Glomerular visceral epithelial cell (primary cell): ENCODE results near the gene FERMT2.
"Not testable (repeated sequence)": the region's sequence is repeated elsewhere in the genome, so short reads cannot be mapped to it uniquely, and the experiment has no call there.

ENCODE experiments used
- DNase-seq: peaks from one replicate; pipeline ENCODE4 v3.0.0-alpha.2; 2016; ENCODE audit errors: extremely low spot score

FERMT2 gene

GRCh38 chr14:52868911-52869618, 81.8 kb downstream of the FERMT2 start:
- no peak for DNase-seq

GRCh38 chr14:52864893-52865292, 86.0 kb downstream of the FERMT2 start:
- not testable (repeated sequence) for DNase-seq

GRCh38 chr14:52863334-52863700, 87.5 kb downstream of the FERMT2 start:
- no peak for DNase-seq

- DNase-seq = no peak
Measured at GRCh38 chr14:52862632-52863333, 88.1 kb downstream of the FERMT2 start.

GRCh38 chr14:52861403-52861802, 89.4 kb downstream of the FERMT2 start:
- DNase-seq = no peak

GRCh38 chr14:52860910-52861309, 89.9 kb downstream of the FERMT2 start:
- no peak for DNase-seq

GRCh38 chr14:52860209-52860608, 90.6 kb downstream of the FERMT2 start:
- DNase-seq = no peak

GRCh38 chr14:52856139-52856538, 94.7 kb downstream of the FERMT2 start:
- no peak for DNase-seq

GRCh38 chr14:52853522-52853854, 97.4 kb downstream of the FERMT2 start:
- DNase-seq = no peak

- DNase-seq = no peak
Measured at GRCh38 chr14:52852810-52853521, 97.9 kb downstream of the FERMT2 start.

GRCh38 chr14:52850451-52850909, 100.4 kb downstream of the FERMT2 start:
- no peak for DNase-seq

- DNase-seq = no peak
Measured at GRCh38 chr14:52848626-52849025, 102.2 kb downstream of the FERMT2 start.

GRCh38 chr14:52846591-52846990, 104.3 kb downstream of the FERMT2 start:
- DNase-seq = no peak

- no peak for DNase-seq
Measured at GRCh38 chr14:52845081-52845480, 105.8 kb downstream of the FERMT2 start.

GRCh38 chr14:52844262-52845060, 106.4 kb downstream of the FERMT2 start:
- DNase-seq = no peak

- DNase-seq = peak; percentile 40
Measured at GRCh38 chr14:52840877-52841276, 110.0 kb downstream of the FERMT2 start.

- no peak for DNase-seq
Measured at GRCh38 chr14:52837451-52837850, 113.4 kb downstream of the FERMT2 start.

GRCh38 chr14:52836063-52836462, 114.8 kb downstream of the FERMT2 start:
- DNase-seq = no peak

GRCh38 chr14:52835122-52835903, 115.5 kb downstream of the FERMT2 start:
- DNase-seq = peak; percentile 69

- DNase-seq = peak; percentile 65
Measured at GRCh38 chr14:52834440-52834842, 116.4 kb downstream of the FERMT2 start.

GRCh38 chr14:52833891-52834290, 117.0 kb downstream of the FERMT2 start:
- no peak for DNase-seq
